Kidney epithelial cell (primary cell): ENCODE results near the gene STON2. TPM values are rescaled to one million over a fixed set of nuclear protein-coding genes. Genes with fewer than 3 reads are reported as not detected.
"Not testable (repeated sequence)": the region's sequence is repeated elsewhere in the genome, so short reads cannot be mapped to it uniquely, and the experiment has no call there.

Experiments used
- DNase-seq: peaks from one replicate; pipeline ENCODE4 v3.0.0-alpha.2; 2010; ENCODE audit warnings: low read depth
- H3K27me3 ChIP-seq: 2 replicates; pipeline ENCODE4 v1.6.0; 2011; ENCODE audit warnings: low read length; ENCODE audit not compliant: control insufficient read depth, insufficient read depth
- H3K36me3 ChIP-seq: 2 replicates; pipeline ENCODE4 v1.5.1; 2011; ENCODE audit warnings: low read length; ENCODE audit not compliant: control insufficient read depth, insufficient read depth
- H3K4me3 ChIP-seq: 2 replicates; pipeline ENCODE4 v1.5.1; 2011; ENCODE audit warnings: low read depth, mild to moderate bottlenecking, control low read depth, low read length
- total RNA-seq: library from RNA; depleted of rRNA; stranded (reverse); fragments of >200 nt; gene quantifications from 2 replicates; pipeline ENCODE4 v1.2.3, GENCODE V29; 2015
- TF ChIP-seq, protein P1 (sequence below): IDR thresholded peaks from 2 replicates; pipeline ENCODE4 v1.5.1; 2011; ENCODE audit warnings: mild to moderate bottlenecking, moderate library complexity, low read length, control low read depth, inconsistent platforms; ENCODE audit not compliant: insufficient read depth, poor library complexity, severe bottlenecking

Gene STON2
- total RNA-seq, 1 donor from 2014 or later: 17.9 TPM

DNA sequence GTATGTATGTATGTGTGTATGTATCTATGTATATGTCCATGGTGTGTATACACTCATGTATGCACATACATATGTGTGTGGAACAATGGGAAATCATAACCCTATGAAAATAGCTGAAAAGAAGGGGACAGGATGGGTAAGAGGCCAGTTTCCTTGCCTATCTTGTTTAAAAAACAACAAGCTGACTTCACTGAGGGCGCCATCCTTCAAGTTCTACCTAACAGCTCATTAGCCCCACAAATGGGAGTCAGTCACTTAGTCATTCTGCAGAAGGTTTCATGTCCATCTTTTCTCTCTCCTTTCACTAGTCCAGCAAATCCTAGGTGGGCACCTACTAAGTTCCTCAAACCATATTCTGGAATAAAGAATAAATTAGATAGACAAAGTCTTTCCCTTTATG, 14.7 kb downstream of the STON2 start:
- DNase-seq: no peak

GRCh38 chr14:81384900-81385299, 15.2 kb downstream of the STON2 start:
- Histone ChIP-seq H3K36me3 (no peaks in the 10 kb centered on the region), H3K27me3 (no peaks in the 10 kb centered on the region), H3K4me3 (no peak overlapping the region)
- DNase-seq: peak; percentile 92
- TF ChIP-seq, protein P1, sequence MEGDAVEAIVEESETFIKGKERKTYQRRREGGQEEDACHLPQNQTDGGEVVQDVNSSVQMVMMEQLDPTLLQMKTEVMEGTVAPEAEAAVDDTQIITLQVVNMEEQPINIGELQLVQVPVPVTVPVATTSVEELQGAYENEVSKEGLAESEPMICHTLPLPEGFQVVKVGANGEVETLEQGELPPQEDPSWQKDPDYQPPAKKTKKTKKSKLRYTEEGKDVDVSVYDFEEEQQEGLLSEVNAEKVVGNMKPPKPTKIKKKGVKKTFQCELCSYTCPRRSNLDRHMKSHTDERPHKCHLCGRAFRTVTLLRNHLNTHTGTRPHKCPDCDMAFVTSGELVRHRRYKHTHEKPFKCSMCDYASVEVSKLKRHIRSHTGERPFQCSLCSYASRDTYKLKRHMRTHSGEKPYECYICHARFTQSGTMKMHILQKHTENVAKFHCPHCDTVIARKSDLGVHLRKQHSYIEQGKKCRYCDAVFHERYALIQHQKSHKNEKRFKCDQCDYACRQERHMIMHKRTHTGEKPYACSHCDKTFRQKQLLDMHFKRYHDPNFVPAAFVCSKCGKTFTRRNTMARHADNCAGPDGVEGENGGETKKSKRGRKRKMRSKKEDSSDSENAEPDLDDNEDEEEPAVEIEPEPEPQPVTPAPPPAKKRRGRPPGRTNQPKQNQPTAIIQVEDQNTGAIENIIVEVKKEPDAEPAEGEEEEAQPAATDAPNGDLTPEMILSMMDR: no peak

More for the DNA sequence above, 14.7 kb downstream of the STON2 start:
- Histone ChIP-seq H3K36me3 (no peaks in the 10 kb centered on the region), H3K27me3 (no peaks in the 10 kb centered on the region), H3K4me3 (no peak overlapping the region)
- TF ChIP-seq, protein P1: no peak

GRCh38 chr14:81382517-81383225, 17.5 kb downstream of the STON2 start:
- TF ChIP-seq, protein P1: no peak
- H3K4me3 ChIP-seq: no peak overlapping the region
- DNase-seq: no peak
- no peaks in the 10 kb centered on the region for H3K36me3 ChIP-seq
- H3K27me3 ChIP-seq: no peaks in the 10 kb centered on the region

DNA sequence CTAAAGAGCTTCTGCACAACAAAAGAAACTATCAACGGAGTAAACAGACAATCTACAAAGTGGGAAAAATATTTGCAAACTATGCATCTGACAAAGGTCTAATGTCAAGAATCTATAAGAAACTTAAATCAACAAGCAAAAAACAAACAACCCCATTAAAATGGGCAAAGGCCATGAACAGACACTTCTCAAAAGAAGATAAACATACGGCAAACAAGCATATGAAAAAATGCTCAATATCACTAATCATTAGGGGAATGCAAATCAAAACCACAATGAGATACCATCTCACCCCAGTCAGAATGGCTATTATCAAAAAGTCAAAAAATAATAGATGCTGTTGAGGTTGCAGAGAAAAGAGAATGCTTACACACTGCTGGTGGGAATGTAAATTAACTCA, 20.1 kb downstream of the STON2 start:
- not testable (repeated sequence) for DNase-seq, H3K36me3 ChIP-seq, H3K27me3 ChIP-seq, H3K4me3 ChIP-seq

- H3K4me3 ChIP-seq: no peak overlapping the region
- no peaks in the 10 kb centered on the region for H3K36me3 ChIP-seq
- no peak for DNase-seq
- no peaks in the 10 kb centered on the region for H3K27me3 ChIP-seq
- TF ChIP-seq, protein P1: no peak
Measured at GRCh38 chr14:81371802-81372201, 28.3 kb downstream of the STON2 start.

DNA sequence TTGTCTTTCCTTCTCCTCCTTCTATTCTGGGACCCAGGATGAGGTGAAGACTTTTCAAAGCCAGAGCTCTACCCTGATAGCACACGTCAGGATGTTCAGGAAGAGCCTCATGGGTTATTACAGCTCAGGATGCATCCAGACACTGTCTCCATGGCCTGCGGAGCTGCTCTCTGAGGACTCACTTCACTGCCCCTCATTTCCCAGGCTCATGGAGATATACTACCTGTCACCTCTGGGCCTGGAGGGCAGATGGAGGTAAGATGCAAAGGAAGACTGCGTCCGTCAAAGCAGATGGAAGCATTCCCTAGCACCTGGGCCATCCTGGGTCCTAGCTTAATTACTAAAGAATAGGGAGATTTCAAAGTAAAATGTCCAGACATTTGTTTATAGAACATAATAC, 32.6 kb downstream of the STON2 start:
- no peak overlapping the region for H3K4me3 ChIP-seq
- DNase-seq: no peak
- H3K27me3 ChIP-seq: no peaks in the 10 kb centered on the region
- TF ChIP-seq, protein P1: no peak
- peaks cover 1% of the 10 kb centered on the region for H3K36me3 ChIP-seq
